Left lung (tissue), 10 donors: Measurements from ENCODE around the gene SMC4. TPM values are rescaled to one million over a fixed set of nuclear protein-coding genes. Genes with fewer than 3 reads are reported as not detected.
A peak's percentile ranks its signal among the peaks of the same experiment; 100 is the strongest.

Experiments
- ATAC-seq: fragments of 200-7000 bp; cut with Tn5 transposase; one replicate; pipeline ENCODE4 v1.9.1; 2020; ENCODE audit warnings: moderate library complexity
- DNase-seq, 4 donors: peaks; one replicate each; pipeline ENCODE4 v3.0.0-alpha.2; 2013 to 2020
- H3K27ac ChIP-seq, 2 donors: fragments of 200-600 bp; sonication (generic) in 1 of 2; one replicate each; pipeline versions ENCODE4 v1.5.0 to v1.8.0; 2020 to 2021
- H3K27me3 ChIP-seq, 2 donors: fragments of 200-600 bp; sonication (generic) in 1 of 2; one replicate each; pipeline versions ENCODE4 v1.5.0 to v1.8.0; 2020 to 2021
- H3K36me3 ChIP-seq, 2 donors: fragments of 200-600 bp; sonication (generic) in 1 of 2; one replicate each; pipeline versions ENCODE4 v1.5.0 to v1.8.0; 2020 to 2021
- H3K4me1 ChIP-seq, 2 donors: fragments of 200-600 bp; one replicate each; pipeline ENCODE4 v1.8.0; 2021
- H3K4me3 ChIP-seq, 2 donors: fragments of 200-600 bp; sonication (generic) in 1 of 2; one replicate each; pipeline versions ENCODE4 v1.5.0 to v1.8.0; 2020 to 2021; ENCODE audit warnings: mild to moderate bottlenecking in 1 of 2
- H3K9me3 ChIP-seq, 2 donors: fragments of 200-600 bp; sonication (generic) in 1 of 2; one replicate each; pipeline versions ENCODE4 v1.5.0 to v1.8.0; 2020 to 2021
- intact Hi-C, 2 donors: fragments of 100-400 bp; cut with DNase I; formaldehyde crosslinking; loops; one replicate each; pipeline versions ENCODE4 v1.11.2 to v1.14.2; 2022
- polyA plus RNA-seq, 6 donors: library from polyadenylated mRNA; unstranded; fragments of 120-200 nt; gene quantifications; one replicate each; pipeline ENCODE4 v1.2.1, GENCODE V29; 2013; ENCODE audit not compliant: insufficient read length in 6 of 6
- total RNA-seq, 2 donors: library from RNA; stranded (reverse); fragmentation: NEBNext Ultra II Directional; extraction: Animal tissue kit (Norgen Biotek cat#: 25700); gene quantifications; one replicate each; pipeline ENCODE4 v1.2.1, GENCODE V29; 2021
- TF ChIP-seq, protein P1 (sequence below), 2 donors: fragments of 200-600 bp; sonication (generic) in 1 of 2; IDR thresholded peaks; one replicate each; pipeline versions ENCODE4 v1.5.0 to v1.8.0; 2021; ENCODE audit warnings: antibody characterized with exemption in 2 of 2
- donor health status: DM: no; HTN: yes; CAD: no.
- donor health status: DM: no; HTN: no; CAD: no.

SMC4 gene
- total and polyA plus RNA-seq, 8 donors: 68.6 to 224 (median 142) TPM

DNA sequence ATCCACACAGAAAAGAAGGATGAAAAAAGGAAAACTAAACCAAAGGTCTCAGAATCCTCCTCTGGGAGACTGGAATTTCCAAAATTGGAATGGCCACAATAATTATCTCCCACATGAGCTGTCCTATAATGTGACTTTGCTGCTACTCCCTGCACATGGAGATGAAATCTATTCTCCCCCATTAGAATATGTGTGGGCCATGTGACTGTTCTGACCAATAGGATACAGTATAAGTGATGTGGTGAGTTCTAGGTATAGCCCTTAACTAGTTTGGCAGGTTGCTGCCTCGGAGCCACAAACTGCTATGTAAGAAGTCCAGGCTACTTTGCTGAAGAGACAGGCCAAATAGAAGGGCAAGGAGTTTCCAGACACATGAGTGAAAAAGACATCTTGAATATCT is 45.0 kb downstream of the SMC4 start:
- peaks cover 0 to 6% of the 10 kb centered on the region in 2 donors for H3K27me3 ChIP-seq
- DNase-seq (no peak), ATAC-seq (no peak)
- intact Hi-C loops: no loop called here
- H3K27ac ChIP-seq: no peak overlapping the region
- H3K9me3 ChIP-seq: no peaks in the 10 kb centered on the region
- H3K36me3 ChIP-seq: no peaks in the 10 kb centered on the region
- TF ChIP-seq, protein P1, sequence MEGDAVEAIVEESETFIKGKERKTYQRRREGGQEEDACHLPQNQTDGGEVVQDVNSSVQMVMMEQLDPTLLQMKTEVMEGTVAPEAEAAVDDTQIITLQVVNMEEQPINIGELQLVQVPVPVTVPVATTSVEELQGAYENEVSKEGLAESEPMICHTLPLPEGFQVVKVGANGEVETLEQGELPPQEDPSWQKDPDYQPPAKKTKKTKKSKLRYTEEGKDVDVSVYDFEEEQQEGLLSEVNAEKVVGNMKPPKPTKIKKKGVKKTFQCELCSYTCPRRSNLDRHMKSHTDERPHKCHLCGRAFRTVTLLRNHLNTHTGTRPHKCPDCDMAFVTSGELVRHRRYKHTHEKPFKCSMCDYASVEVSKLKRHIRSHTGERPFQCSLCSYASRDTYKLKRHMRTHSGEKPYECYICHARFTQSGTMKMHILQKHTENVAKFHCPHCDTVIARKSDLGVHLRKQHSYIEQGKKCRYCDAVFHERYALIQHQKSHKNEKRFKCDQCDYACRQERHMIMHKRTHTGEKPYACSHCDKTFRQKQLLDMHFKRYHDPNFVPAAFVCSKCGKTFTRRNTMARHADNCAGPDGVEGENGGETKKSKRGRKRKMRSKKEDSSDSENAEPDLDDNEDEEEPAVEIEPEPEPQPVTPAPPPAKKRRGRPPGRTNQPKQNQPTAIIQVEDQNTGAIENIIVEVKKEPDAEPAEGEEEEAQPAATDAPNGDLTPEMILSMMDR (IDR thresholded peaks at IDR 0.05): no peak
- peaks cover 0 to 15% of the 10 kb centered on the region in 2 donors for H3K4me1 ChIP-seq
- no peak overlapping the region for H3K4me3 ChIP-seq

GRCh38 chr3:160445854-160446253 is 46.4 kb downstream of the SMC4 start:
- Histone ChIP-seq H3K4me3 (no peak overlapping the region), H3K36me3 (no peaks in the 10 kb centered on the region), H3K9me3 (no peaks in the 10 kb centered on the region), H3K27ac (no peak overlapping the region), H3K27me3 (peaks cover 0 to 16% of the 10 kb centered on the region in 2 donors), H3K4me1 (peaks cover 0 to 15% of the 10 kb centered on the region in 2 donors)
- intact Hi-C loops: no loop called here
- no peak for ATAC-seq
- no peak for DNase-seq
- TF ChIP-seq, protein P1 (IDR thresholded peaks at IDR 0.05): no peak

- DNase-seq: no peak
- no peak for ATAC-seq
- no peaks in the 10 kb centered on the region for H3K36me3 ChIP-seq
- no peak overlapping the region for H3K27ac ChIP-seq
- H3K4me3 ChIP-seq: no peak overlapping the region
- H3K27me3 ChIP-seq: peaks cover 0 to 16% of the 10 kb centered on the region in 2 donors
- H3K9me3 ChIP-seq: no peaks in the 10 kb centered on the region
- TF ChIP-seq, protein P1 (IDR thresholded peaks at IDR 0.05): no peak
- H3K4me1 ChIP-seq: peaks cover 0 to 15% of the 10 kb centered on the region in 2 donors
- intact Hi-C loops: no loop called here
Observed at GRCh38 chr3:160446522-160447056, 47.1 kb downstream of the SMC4 start.

- Histone ChIP-seq H3K27me3 (peaks cover 0 to 16% of the 10 kb centered on the region in 2 donors), H3K4me1 (peaks cover 0 to 15% of the 10 kb centered on the region in 2 donors), H3K9me3 (no peaks in the 10 kb centered on the region), H3K36me3 (no peaks in the 10 kb centered on the region), H3K27ac (no peak overlapping the region), H3K4me3 (no peak overlapping the region)
- no peak for DNase-seq
- TF ChIP-seq, protein P1 (IDR thresholded peaks at IDR 0.05): no peak
- intact Hi-C loops: no loop called here
- ATAC-seq: no peak
Observed at GRCh38 chr3:160447544-160447943, 48.1 kb downstream of the SMC4 start.

DNA sequence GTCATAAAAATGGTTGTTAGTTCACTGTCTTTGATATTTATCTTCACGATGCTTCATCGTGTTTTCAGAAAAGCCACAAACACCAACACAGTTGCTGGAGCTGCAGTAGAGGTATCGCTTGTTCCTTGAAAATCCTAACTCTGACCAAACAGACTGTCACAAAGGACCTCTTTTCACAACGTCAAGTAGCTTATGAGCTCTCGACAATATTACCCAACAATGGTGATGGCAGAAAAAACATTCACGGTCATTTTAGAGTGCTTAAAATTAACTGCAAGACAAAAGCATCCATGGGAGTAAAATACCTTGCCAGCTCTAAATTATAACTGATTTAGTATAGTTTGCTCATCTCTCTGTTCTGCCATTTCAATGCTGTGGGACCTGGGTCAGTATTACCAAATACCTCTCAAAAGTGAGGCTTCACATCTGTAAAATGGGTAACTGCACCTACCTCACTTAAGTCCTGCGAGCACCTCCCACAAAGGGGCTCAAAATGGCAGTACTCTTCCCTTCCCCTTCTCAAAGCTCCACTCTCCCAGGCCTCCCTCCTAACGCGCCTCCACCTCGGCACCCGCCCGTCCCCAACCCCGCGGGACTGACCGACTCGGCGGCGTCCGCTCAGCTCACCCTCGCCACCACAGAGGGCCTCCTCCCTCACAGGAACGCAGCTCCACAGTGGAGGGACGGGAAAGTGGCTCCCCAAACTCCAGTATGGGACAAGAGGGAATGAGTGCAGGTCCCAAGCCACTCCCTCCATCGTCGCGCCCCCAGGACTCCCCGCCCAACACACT is 49.6 kb downstream of the SMC4 start:
- peaks cover 0 to 15% of the 10 kb centered on the region in 2 donors for H3K4me1 ChIP-seq
- peak overlapping the region; percentile 53 to 62 for H3K4me3 ChIP-seq
- no peaks in the 10 kb centered on the region for H3K36me3 ChIP-seq
- H3K27ac ChIP-seq: peak overlapping the region; percentile 76 to 85
- ATAC-seq (peak; percentile 69), DNase-seq (peak in 3 of 4 donors; percentile 40 to 87 (median 56))
- H3K27me3 ChIP-seq: peaks cover 0 to 16% of the 10 kb centered on the region in 2 donors
- intact Hi-C loops: no loop called here
- TF ChIP-seq, protein P1 (IDR thresholded peaks at IDR 0.05): no peak
- no peaks in the 10 kb centered on the region for H3K9me3 ChIP-seq
